ENCODE measurements around the gene TRIM39. TPM values are rescaled to one million over a fixed set of nuclear protein-coding genes. Genes with fewer than 3 reads are reported as not detected.
A peak's percentile ranks its signal among the peaks of the same experiment; 100 is the strongest.

Gene TRIM39
- total and polyA plus RNA-seq, 9 of the 15 experiments (the other 6 are each of a cell fraction or from before 2014, with no cell fraction given): 5.6 to 17.7 (median 12.8) TPM

- TF ChIP-seq, protein P1, sequence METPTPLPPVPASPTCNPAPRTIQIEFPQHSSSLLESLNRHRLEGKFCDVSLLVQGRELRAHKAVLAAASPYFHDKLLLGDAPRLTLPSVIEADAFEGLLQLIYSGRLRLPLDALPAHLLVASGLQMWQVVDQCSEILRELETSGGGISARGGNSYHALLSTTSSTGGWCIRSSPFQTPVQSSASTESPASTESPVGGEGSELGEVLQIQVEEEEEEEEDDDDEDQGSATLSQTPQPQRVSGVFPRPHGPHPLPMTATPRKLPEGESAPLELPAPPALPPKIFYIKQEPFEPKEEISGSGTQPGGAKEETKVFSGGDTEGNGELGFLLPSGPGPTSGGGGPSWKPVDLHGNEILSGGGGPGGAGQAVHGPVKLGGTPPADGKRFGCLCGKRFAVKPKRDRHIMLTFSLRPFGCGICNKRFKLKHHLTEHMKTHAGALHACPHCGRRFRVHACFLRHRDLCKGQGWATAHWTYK (CRISPR knock-in tag; IDR thresholded peaks at IDR 0.05): no peak; the same call in 1 of the 2 replicates
- TF ChIP-seq CEBPZ (IDR thresholded peaks at IDR 0.05; ENCODE audit: borderline replicate concordance, low read depth, low read length): no peak
- peak; percentile 36; the same call in 1 of the 2 replicates for TF ChIP-seq LARP7 (IDR thresholded peaks at IDR 0.05)
- no peak for TF ChIP-seq BHLHE40 (IDR thresholded peaks at IDR 0.05; ENCODE audit: low read length)
- no peak; the same call in 1 of the 2 replicates for TF ChIP-seq TCF3 (CRISPR knock-in tag; IDR thresholded peaks at IDR 0.05)
- peak; percentile 78 for TF ChIP-seq GABPA (tag; conservative IDR thresholded peaks at IDR 0.05; ENCODE audit: low read depth)
- 0 out of 2 replicates have a peak, but pooled peaks have one; percentile 49 for TF ChIP-seq PHB (CRISPR knock-in tag; IDR thresholded peaks at IDR 0.05)
- TF ChIP-seq GATA2 (CRISPR knock-in tag; IDR thresholded peaks at IDR 0.05): no peak
- no peak for TF ChIP-seq ZZZ3 (IDR thresholded peaks at IDR 0.05)
- TF ChIP-seq ZKSCAN1 (IDR thresholded peaks at IDR 0.05; ENCODE audit: low read depth, low read length): no peak
- peak; percentile 92 for TF ChIP-seq VEZF1 (CRISPR knock-in tag; IDR thresholded peaks at IDR 0.05)
- no peak for TF ChIP-seq PBX2 (CRISPR knock-in tag; IDR thresholded peaks at IDR 0.05; ENCODE audit: low read depth)
- no peak for TF ChIP-seq PBX2 (tag; conservative IDR thresholded peaks at IDR 0.05; ENCODE audit: low read depth)
- TF ChIP-seq ZC3H8 (IDR thresholded peaks at IDR 0.05): no peak
- TF ChIP-seq, protein P2, sequence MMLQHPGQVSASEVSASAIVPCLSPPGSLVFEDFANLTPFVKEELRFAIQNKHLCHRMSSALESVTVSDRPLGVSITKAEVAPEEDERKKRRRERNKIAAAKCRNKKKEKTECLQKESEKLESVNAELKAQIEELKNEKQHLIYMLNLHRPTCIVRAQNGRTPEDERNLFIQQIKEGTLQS (IDR thresholded peaks at IDR 0.05): no peak
- TF ChIP-seq, protein P2 (CRISPR knock-in tag; conservative IDR thresholded peaks at IDR 0.05): 0 out of 2 replicates have a peak, but pooled peaks have one; percentile 12
These were observed 18.3 kb downstream of the TRIM39 start, which contains the start of gene RPP21 (continued) for GRCh38 chr6:30344868-30345671.
